ENCODE results near the gene TUBA3D. TPM values are rescaled to one million over a fixed set of nuclear protein-coding genes. Genes with fewer than 3 reads are reported as not detected.
"Not testable (repeated sequence)": the region's sequence is repeated elsewhere in the genome, so short reads cannot be mapped to it uniquely, and the experiment has no call there.

Gene TUBA3D
- not detected in 2 replicates for total RNA-seq (2014; rRNA removed; shearing (Covaris generic))
- polyA plus RNA-seq (2016; fragmentation: Nextera tagmentation; extraction: Ambion mirVana) = not detected in 2 replicates

GRCh38 chr2:131475831-131476230 is at the start of gene TUBA3D:
Gene TUBA3D, plus strand, starts transcription at chr2:131476119. Its CDS starts 81 bp downstream, at chr2:131476200.
- no peak within 1 kb of the TSS for H3K4me3 ChIP-seq
- H3K27me3 ChIP-seq (replicated peaks; ENCODE audit: insufficient read depth) = no peaks in the 10 kb centered on the region
- no peak within 1 kb of the TSS for H3K9ac ChIP-seq
- no peaks in the 10 kb centered on the region for H3F3A ChIP-seq (ENCODE audit: insufficient read depth)
- H4K20me1 ChIP-seq (ENCODE audit: insufficient read depth) = no peaks in the 10 kb centered on the region
- no peaks in the 10 kb centered on the region for H3K9me3 ChIP-seq (ENCODE audit: low read depth)
- whole genome bisulfite sequencing, 2 experiments (ENCODE audit: low coverage in 1 of 2, low lambda C conversion rate in 2 of 2, missing lambda C conversion rate in 2 of 2) = 93 to 96% methylated on average over 22 to 24 of the region's 27 CpGs
- TF ChIP-seq EZH2 (IDR thresholded peaks at IDR 0.05; ENCODE audit: insufficient read depth, poor library complexity, severe bottlenecking) (no peak), EZH2phosphoT487 (IDR thresholded peaks at IDR 0.05; ENCODE audit: insufficient read depth, low read depth) (no peak)
- H3K36me3 ChIP-seq (ENCODE audit: low read depth) = no peaks in the 10 kb centered on the region
- H2AFZ ChIP-seq = no peak within 1 kb of the TSS
- no peaks in the 10 kb centered on the region for H3K79me2 ChIP-seq (ENCODE audit: insufficient read depth)
- no peaks in the 10 kb centered on the region for H3K9me2 ChIP-seq (ENCODE audit: insufficient read depth)
- H3K4me2 ChIP-seq (ENCODE audit: unreplicated experiment) = no peak within 1 kb of the TSS
- H3K27ac ChIP-seq = no peak within 1 kb of the TSS
- in situ Hi-C loops (cut with MboI) = no loop called here
- no peak for DNase-seq
- no peaks in the 10 kb centered on the region for H3K4me1 ChIP-seq (ENCODE audit: insufficient read depth)

DNA sequence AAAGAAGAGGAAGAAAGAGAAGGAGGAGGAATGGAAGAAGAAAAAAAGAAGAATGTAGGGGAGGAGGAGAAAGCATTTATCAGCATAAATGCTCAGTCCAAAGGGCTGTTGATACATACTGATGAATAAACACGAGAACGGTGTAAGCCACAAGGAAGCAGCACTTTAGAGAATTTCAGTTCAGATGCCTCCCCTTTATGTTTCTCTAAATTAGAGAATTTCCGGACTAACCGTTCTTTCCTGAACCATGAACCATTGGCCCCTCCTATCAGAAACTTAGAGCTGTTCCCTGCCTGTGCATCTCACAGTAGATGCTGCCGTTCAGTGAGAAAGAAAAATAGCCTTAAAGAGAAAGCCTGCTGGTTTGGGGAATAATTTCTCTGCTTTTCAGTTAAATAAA is 49.2 kb upstream of the TUBA3D start:
- peaks cover 37% of the 10 kb centered on the region for H3K27me3 ChIP-seq (replicated peaks; ENCODE audit: insufficient read depth)
- no peak overlapping the region for H3K4me2 ChIP-seq (ENCODE audit: unreplicated experiment)
- no peak overlapping the region for H3K4me3 ChIP-seq
- H3K9me3 ChIP-seq (ENCODE audit: low read depth) = no peaks in the 10 kb centered on the region
- H3F3A ChIP-seq (ENCODE audit: insufficient read depth) = no peaks in the 10 kb centered on the region
- no peaks in the 10 kb centered on the region for H3K79me2 ChIP-seq (ENCODE audit: insufficient read depth)
- no peak for DNase-seq
- WGBS, 2 experiments (ENCODE audit: low coverage in 1 of 2, low lambda C conversion rate in 2 of 2, missing lambda C conversion rate in 2 of 2) = 33 to 45% methylated on average over 5 of the region's 5 CpGs
- no peaks in the 10 kb centered on the region for H3K36me3 ChIP-seq (ENCODE audit: low read depth)
- no peaks in the 10 kb centered on the region for H4K20me1 ChIP-seq (ENCODE audit: insufficient read depth)
- no peaks in the 10 kb centered on the region for H3K4me1 ChIP-seq (ENCODE audit: insufficient read depth)
- H3K27ac ChIP-seq = no peak overlapping the region
- TF ChIP-seq EZH2phosphoT487 (IDR thresholded peaks at IDR 0.05; ENCODE audit: insufficient read depth, low read depth) = no peak
- no peak for TF ChIP-seq EZH2 (IDR thresholded peaks at IDR 0.05; ENCODE audit: insufficient read depth, poor library complexity, severe bottlenecking)
- H3K9ac ChIP-seq = no peak overlapping the region
- no peaks in the 10 kb centered on the region for H3K9me2 ChIP-seq (ENCODE audit: insufficient read depth)
- in situ Hi-C loops (cut with MboI) = no loop called here
- no peak overlapping the region for H2AFZ ChIP-seq

- H2AFZ ChIP-seq = no peak overlapping the region
- H3K9ac ChIP-seq = no peak overlapping the region
- no peak overlapping the region for H3K4me2 ChIP-seq (ENCODE audit: unreplicated experiment)
- H3K4me1 ChIP-seq (ENCODE audit: insufficient read depth) = no peaks in the 10 kb centered on the region
- no peak overlapping the region for H3K4me3 ChIP-seq
- in situ Hi-C loops (cut with MboI) = no loop called here
- H3K9me3 ChIP-seq (ENCODE audit: low read depth) = no peaks in the 10 kb centered on the region
- no peak for TF ChIP-seq EZH2 (IDR thresholded peaks at IDR 0.05; ENCODE audit: insufficient read depth, poor library complexity, severe bottlenecking)
- no peak for TF ChIP-seq EZH2phosphoT487 (IDR thresholded peaks at IDR 0.05; ENCODE audit: insufficient read depth, low read depth)
- 31 to 32% methylated on average over 6 of the region's 6 CpGs for WGBS, 2 experiments (ENCODE audit: low coverage in 1 of 2, low lambda C conversion rate in 2 of 2, missing lambda C conversion rate in 2 of 2)
- H3K27me3 ChIP-seq (replicated peaks; ENCODE audit: insufficient read depth) = peaks cover 11% of the 10 kb centered on the region
- H3F3A ChIP-seq (ENCODE audit: insufficient read depth) = no peaks in the 10 kb centered on the region
- H3K36me3 ChIP-seq (ENCODE audit: low read depth) = no peaks in the 10 kb centered on the region
- no peak for DNase-seq
- no peaks in the 10 kb centered on the region for H4K20me1 ChIP-seq (ENCODE audit: insufficient read depth)
- H3K79me2 ChIP-seq (ENCODE audit: insufficient read depth) = no peaks in the 10 kb centered on the region
- H3K9me2 ChIP-seq (ENCODE audit: insufficient read depth) = no peaks in the 10 kb centered on the region
- H3K27ac ChIP-seq = no peak overlapping the region
Observed at GRCh38 chr2:131431336-131431735, 44.6 kb upstream of the TUBA3D start.

DNA sequence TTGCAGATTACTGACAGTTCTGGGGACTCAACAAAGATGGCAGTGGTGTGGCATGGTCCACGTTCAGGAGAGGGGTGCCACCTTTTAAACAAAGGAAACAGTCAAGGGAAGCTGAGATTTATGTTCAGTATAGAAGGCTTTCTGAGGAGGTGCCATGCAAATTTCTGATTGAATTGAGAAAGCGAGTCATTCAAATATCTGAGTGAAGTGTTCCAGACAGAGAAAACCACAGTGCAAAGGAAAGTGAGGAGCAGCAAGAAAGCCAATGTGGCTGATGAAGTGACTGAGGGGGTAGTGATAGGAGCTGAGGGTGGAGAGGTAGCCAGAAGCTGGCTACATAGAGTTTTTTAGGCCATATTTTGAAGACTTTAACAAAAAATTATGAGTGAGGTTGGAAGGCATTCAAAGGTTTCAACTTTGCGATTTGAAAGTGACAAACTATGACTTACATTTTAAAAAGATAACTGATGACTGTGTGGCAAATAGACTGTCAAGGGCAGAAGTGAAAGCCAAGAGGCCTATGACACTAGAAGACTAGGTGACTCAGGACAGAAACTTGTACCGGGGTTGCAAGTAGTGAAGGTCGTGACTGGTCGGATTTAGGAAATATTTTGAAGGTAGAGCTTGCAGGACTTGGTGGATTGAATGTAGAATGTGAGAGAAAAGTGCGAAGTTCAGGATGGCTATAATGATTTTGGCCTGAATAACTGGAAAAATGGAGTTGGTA is 35.0 kb upstream of the TUBA3D start:
- H3K9me2 ChIP-seq (ENCODE audit: insufficient read depth); H4K20me1 ChIP-seq (ENCODE audit: insufficient read depth); H3K27ac ChIP-seq; H3K27me3 ChIP-seq (replicated peaks; ENCODE audit: insufficient read depth); H3K9me3 ChIP-seq (ENCODE audit: low read depth); H3K36me3 ChIP-seq (ENCODE audit: low read depth); H2AFZ ChIP-seq; H3K4me3 ChIP-seq; H3K4me1 ChIP-seq (ENCODE audit: insufficient read depth); H3F3A ChIP-seq (ENCODE audit: insufficient read depth); H3K79me2 ChIP-seq (ENCODE audit: insufficient read depth); H3K4me2 ChIP-seq (ENCODE audit: unreplicated experiment); in situ Hi-C loops (cut with MboI); H3K9ac ChIP-seq; DNase-seq: not testable (repeated sequence)
- WGBS, 2 experiments (ENCODE audit: low coverage in 1 of 2, low lambda C conversion rate in 2 of 2, missing lambda C conversion rate in 2 of 2) = 52 to 53% methylated on average over 7 of the region's 7 CpGs

GRCh38 chr2:131444736-131445514 is 31.0 kb upstream of the TUBA3D start:
- H3K4me2 ChIP-seq (ENCODE audit: unreplicated experiment); H3K9me3 ChIP-seq (ENCODE audit: low read depth); DNase-seq; H3K27me3 ChIP-seq (replicated peaks; ENCODE audit: insufficient read depth); H3K9ac ChIP-seq; H3K4me1 ChIP-seq (ENCODE audit: insufficient read depth); H2AFZ ChIP-seq; H3K79me2 ChIP-seq (ENCODE audit: insufficient read depth); H3F3A ChIP-seq (ENCODE audit: insufficient read depth); H3K9me2 ChIP-seq (ENCODE audit: insufficient read depth); H3K36me3 ChIP-seq (ENCODE audit: low read depth); H3K27ac ChIP-seq; H4K20me1 ChIP-seq (ENCODE audit: insufficient read depth); H3K4me3 ChIP-seq; in situ Hi-C loops (cut with MboI): not testable (repeated sequence)
- 71 to 94% methylated on average over 24 to 66 of the region's 90 CpGs for WGBS, 2 experiments (ENCODE audit: low coverage in 1 of 2, low lambda C conversion rate in 2 of 2, missing lambda C conversion rate in 2 of 2)

DNA sequence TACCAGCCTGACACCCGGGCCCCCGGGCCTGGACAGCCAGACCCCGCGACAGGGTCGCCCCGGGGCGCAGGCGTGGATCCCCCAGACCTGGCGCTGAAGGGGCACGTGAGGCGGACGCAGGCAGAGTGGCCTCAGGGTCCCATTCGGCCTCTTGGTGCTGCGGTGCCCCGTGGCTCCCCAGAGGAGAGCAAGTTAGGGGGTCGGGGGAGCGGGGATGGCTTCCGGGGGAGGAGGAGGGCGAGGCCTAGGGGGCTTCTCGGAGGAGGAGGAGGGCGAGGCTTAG is 30.5 kb upstream of the TUBA3D start:
- H3K4me3 ChIP-seq; H3K9me3 ChIP-seq (ENCODE audit: low read depth); H3K4me1 ChIP-seq (ENCODE audit: insufficient read depth); H3K36me3 ChIP-seq (ENCODE audit: low read depth); DNase-seq; H3K9me2 ChIP-seq (ENCODE audit: insufficient read depth); H2AFZ ChIP-seq; H3F3A ChIP-seq (ENCODE audit: insufficient read depth); H4K20me1 ChIP-seq (ENCODE audit: insufficient read depth); H3K27me3 ChIP-seq (replicated peaks; ENCODE audit: insufficient read depth); H3K27ac ChIP-seq; H3K4me2 ChIP-seq (ENCODE audit: unreplicated experiment); H3K79me2 ChIP-seq (ENCODE audit: insufficient read depth); in situ Hi-C loops (cut with MboI); H3K9ac ChIP-seq: not testable (repeated sequence)
- WGBS, 2 experiments (ENCODE audit: low coverage in 1 of 2, low lambda C conversion rate in 2 of 2, missing lambda C conversion rate in 2 of 2) = 91% methylated on average over 21 of the region's 21 CpGs; no CpG with 5 or more reads in 1 of the 2 experiments
